Right atrium auricular region (tissue), 2 donors: ENCODE results near the gene HOXA9. TPM values are rescaled to one million over a fixed set of nuclear protein-coding genes. Genes with fewer than 3 reads are reported as not detected.

Source experiments
- DNase-seq: peaks from one replicate; pipeline ENCODE4 v3.0.0-alpha.2; 2019; ENCODE audit warnings: low spot score
- H3K27ac ChIP-seq, 2 donors: fragments of 200-600 bp; sonication (generic); 1 replicate in 1 of 2; 2 replicates in 1 of 2; pipeline ENCODE4 v1.5.1; 2016 to 2019
- H3K27me3 ChIP-seq, 2 donors: fragments of 200-600 bp; sonication (generic); one replicate each; pipeline versions ENCODE4 v1.5.1 to v1.6.0; 2017 to 2019
- H3K36me3 ChIP-seq: fragments of 200-600 bp; sonication (generic); one replicate; pipeline ENCODE4 v1.5.1; 2016
- H3K4me1 ChIP-seq, 2 donors: fragments of 200-600 bp; sonication (generic); one replicate each; pipeline versions ENCODE4 v1.5.1 to v1.6.0; 2017 to 2019
- H3K4me3 ChIP-seq, 2 donors: fragments of 200-600 bp; sonication (generic); 1 replicate in 1 of 2; 2 replicates in 1 of 2; pipeline ENCODE4 v1.5.1; 2017 to 2019; ENCODE audit warnings: mild to moderate bottlenecking in 1 of 2, moderate library complexity in 1 of 2
- H3K9me3 ChIP-seq, 2 donors: fragments of 200-600 bp; sonication (generic); one replicate each; pipeline ENCODE4 v1.5.1; 2019
- CTCF ChIP-seq, 2 donors: fragments of 200-600 bp; sonication (generic); IDR thresholded peaks; one replicate each; pipeline ENCODE4 v1.5.1; 2019; ENCODE audit warnings: antibody characterized with exemption in 2 of 2
- total RNA-seq, 2 donors: library from RNA; depleted of rRNA; stranded (reverse); fragments of >200 nt; gene quantifications; one replicate each; pipeline ENCODE4 v1.1.0, GENCODE V29; 2016

Gene HOXA9
- total RNA-seq, 2 donors from 2014 or later: not detected

DNA sequence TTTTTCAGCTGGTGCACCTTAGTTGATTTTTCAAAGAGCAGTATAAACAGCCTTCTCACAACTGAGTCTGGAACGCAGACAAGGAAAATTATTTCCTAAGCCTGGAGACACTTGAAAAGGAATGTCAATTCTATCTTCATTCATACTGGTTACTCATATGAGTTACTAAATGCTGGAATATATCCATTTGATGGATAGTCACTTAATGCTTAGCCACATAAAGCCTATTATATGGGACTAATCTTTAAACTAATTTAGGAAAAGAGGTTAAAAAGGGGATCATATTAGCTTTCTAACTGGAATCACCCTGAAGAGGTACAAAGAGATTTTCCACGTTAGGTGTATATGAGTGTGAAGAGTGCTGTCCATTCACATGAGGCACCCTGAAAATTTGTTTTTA is 33.1 kb downstream of the HOXA9 start:
- no peak overlapping the region for H3K4me3 ChIP-seq
- no peak for DNase-seq
- H3K36me3 ChIP-seq: no peaks in the 10 kb centered on the region
- peaks cover 0 to 10% of the 10 kb centered on the region in 2 donors for H3K4me1 ChIP-seq
- peaks cover 21 to 28% of the 10 kb centered on the region in 2 donors for H3K27me3 ChIP-seq
- H3K27ac ChIP-seq: no peak overlapping the region
- no peaks in the 10 kb centered on the region for H3K9me3 ChIP-seq
- no peak for TF ChIP-seq CTCF (IDR thresholded peaks at IDR 0.05)

DNA sequence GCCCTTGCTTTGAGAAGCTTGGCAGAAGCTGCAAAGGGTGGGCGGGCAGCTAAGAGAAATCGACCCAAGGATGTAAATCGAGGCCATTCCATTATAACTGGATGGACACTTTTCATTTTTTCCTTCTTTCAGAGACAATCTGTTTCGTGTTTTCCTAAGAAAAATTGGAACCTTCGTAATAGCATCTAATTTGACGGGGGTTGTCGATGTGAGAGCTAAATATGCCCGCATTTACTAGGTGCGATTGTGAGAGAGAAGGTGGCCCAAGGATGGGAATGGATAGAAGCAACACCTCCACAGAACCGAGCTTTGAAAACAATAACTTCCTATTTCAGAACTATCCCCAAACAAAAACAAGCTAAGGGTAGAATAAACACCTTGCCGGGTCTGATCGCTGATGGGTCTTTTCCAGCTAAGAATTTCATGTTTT is 33.9 kb downstream of the HOXA9 start:
- peaks cover 0 to 10% of the 10 kb centered on the region in 2 donors for H3K4me1 ChIP-seq
- no peaks in the 10 kb centered on the region for H3K9me3 ChIP-seq
- no peak for DNase-seq
- no peak overlapping the region for H3K27ac ChIP-seq
- H3K36me3 ChIP-seq: no peaks in the 10 kb centered on the region
- H3K27me3 ChIP-seq: peaks cover 16 to 28% of the 10 kb centered on the region in 2 donors
- peak overlapping the region; percentile 39 to 58 for H3K4me3 ChIP-seq
- TF ChIP-seq CTCF (IDR thresholded peaks at IDR 0.05): no peak

DNA sequence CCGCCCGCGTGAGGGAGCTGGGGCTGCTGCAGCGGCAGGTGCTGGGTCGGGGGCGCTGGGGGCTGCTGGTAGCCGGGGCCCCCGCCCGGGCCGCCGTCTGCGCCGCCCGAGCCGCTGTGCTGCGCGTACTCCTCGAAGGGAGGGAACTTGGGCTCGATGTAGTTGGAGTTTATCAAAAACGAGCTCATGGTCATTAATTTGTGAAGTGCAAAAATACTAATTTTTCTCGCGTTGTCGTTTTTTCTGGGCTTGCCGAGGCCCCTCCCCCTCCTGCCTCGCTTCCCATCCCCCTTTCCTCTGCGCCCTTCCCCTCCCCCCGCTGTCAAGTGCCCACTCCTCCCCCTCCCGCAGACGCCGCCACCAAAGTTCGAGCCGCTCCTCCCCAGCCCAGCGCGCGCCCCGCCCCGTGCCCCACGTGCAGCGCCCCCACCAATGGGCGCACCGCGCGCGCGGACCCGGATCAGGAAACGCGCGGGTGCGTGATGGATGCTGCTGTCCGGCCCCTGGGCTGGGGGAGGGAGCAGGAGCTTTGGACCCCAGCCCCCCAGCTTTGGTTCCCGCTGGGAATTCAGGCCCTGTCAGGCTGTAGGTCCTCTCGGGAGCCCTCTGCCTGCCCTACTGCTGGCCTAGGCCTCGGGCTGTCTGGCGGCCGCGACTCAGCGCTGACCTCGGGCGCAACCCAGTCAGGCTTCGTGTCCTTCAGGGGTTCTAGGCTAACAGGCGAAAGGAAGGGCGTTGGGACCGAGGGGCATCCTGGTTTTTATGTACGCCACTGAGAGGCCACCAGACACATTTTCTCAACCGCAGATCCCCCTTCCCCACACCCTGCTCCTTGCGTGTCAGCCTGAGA is 34.6 kb downstream of the HOXA9 start, which contains the start of gene HOXA4:
Gene HOXA4 (minus strand): TSS at position 218 of the 850 bp plus-strand sequence. CDS start 24 bp downstream, at position 194.
- no peak for DNase-seq
- Histone ChIP-seq H3K27ac (peak within 1 kb of the TSS; percentile 62 to 64), H3K27me3 (peaks cover 14 to 21% of the 10 kb centered on the region in 2 donors), H3K4me3 (peak within 1 kb of the TSS; percentile 40 to 58), H3K36me3 (no peaks in the 10 kb centered on the region), H3K4me1 (peaks cover 0 to 10% of the 10 kb centered on the region in 2 donors), H3K9me3 (no peaks in the 10 kb centered on the region)
- no peak for TF ChIP-seq CTCF (IDR thresholded peaks at IDR 0.05)

DNA sequence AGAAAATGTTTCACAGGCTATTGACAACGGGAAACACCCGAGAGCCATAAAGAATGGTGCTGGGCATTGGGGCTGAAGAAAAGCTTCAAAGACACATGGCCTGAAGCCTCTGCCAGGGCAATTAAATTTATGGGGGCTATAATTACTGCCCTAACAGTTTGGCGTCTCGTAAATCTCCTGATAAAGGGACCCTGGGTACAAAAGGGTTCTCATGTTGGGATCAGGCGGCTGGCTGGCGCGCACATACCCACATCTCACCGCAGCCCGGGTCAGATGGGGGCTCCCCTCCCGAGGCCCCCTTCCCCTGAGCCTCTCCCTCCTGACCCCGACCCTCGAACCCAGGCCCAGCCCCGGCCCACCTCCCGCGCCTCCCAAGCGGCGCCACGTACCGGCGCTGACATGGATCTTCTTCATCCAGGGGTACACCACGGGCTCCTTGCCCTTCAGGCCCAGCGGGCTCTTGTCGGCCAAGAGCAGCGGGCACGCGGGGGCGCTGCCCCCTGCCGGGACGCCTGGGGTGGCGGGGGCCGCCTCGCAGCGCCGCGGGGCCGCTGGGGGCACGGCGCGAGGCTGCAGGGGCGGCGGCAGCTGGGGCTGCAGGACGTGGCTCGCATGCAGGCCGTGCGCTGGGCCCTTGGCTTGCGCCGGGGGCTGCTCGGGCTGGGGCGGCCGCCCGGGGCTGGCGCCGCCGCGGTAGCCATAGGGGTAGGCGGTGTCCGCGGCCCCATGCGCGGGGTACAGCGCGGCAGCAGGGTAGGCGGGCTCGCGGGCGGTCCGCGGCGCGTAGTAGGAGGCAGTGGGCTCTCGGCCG is 35.4 kb downstream of the HOXA9 start:
- H3K4me3 ChIP-seq: peak overlapping the region; percentile 40 to 58
- H3K4me1 ChIP-seq: peaks cover 0 to 10% of the 10 kb centered on the region in 2 donors
- peaks cover 10 to 15% of the 10 kb centered on the region in 2 donors for H3K27me3 ChIP-seq
- H3K9me3 ChIP-seq: no peaks in the 10 kb centered on the region
- DNase-seq: no peak
- peak overlapping the region; percentile 59 to 64 for H3K27ac ChIP-seq
- H3K36me3 ChIP-seq: no peaks in the 10 kb centered on the region
- no peak for TF ChIP-seq CTCF (IDR thresholded peaks at IDR 0.05)

- no peak for DNase-seq
- H3K9me3 ChIP-seq: no peaks in the 10 kb centered on the region
- no peak overlapping the region for H3K27ac ChIP-seq
- no peak for TF ChIP-seq CTCF (IDR thresholded peaks at IDR 0.05)
- H3K4me1 ChIP-seq: peaks cover 0 to 10% of the 10 kb centered on the region in 2 donors
- peak overlapping the region in 1 of 2 donors; percentile 58 for H3K4me3 ChIP-seq
- H3K36me3 ChIP-seq: no peaks in the 10 kb centered on the region
- peaks cover 10 to 22% of the 10 kb centered on the region in 2 donors for H3K27me3 ChIP-seq
These were observed 36.3 kb downstream of the HOXA9 start for GRCh38 chr7:27128776-27129728.
